Spleen (tissue), 11 donors: ENCODE data around the gene AMN. TPM values are rescaled to one million over a fixed set of nuclear protein-coding genes. Genes with fewer than 3 reads are reported as not detected.

Experiments used
- DNase-seq: peaks from one replicate; pipeline ENCODE4 v3.0.0-alpha.2; 2020
- H3K27ac ChIP-seq, 8 donors: fragments of 200-600 bp; sonication (generic) in 7 of 8; 1 replicate in 4 of 8; 2 replicates in 4 of 8; pipeline versions ENCODE4 v1.5.0 to v1.8.0; 2016 to 2021; ENCODE audit warnings: inconsistent platforms in 4 of 8, mild to moderate bottlenecking in 4 of 8, moderate library complexity in 1 of 8
- H3K27me3 ChIP-seq, 7 donors: fragments of 200-600 bp; sonication (generic) in 6 of 7; replicated peaks in 1 of 7; 1 replicate in 4 of 7; 2 replicates in 3 of 7; pipeline versions ENCODE4 v1.5.0 to v1.8.0; 2016 to 2021; ENCODE audit warnings: inconsistent platforms in 3 of 7, mild to moderate bottlenecking in 1 of 7
- H3K36me3 ChIP-seq, 6 donors: fragments of 200-600 bp; sonication (generic) in 5 of 6; 1 replicate in 4 of 6; 2 replicates in 2 of 6; pipeline versions ENCODE4 v1.5.0 to v1.8.0; 2016 to 2021; ENCODE audit warnings: inconsistent platforms in 2 of 6
- H3K4me1 ChIP-seq, 6 donors: fragments of 200-600 bp; sonication (generic) in 5 of 6; 1 replicate in 3 of 6; 2 replicates in 3 of 6; pipeline versions ENCODE4 v1.5.0 to v1.8.0; 2016 to 2021; ENCODE audit warnings: inconsistent platforms in 3 of 6
- H3K4me3 ChIP-seq, 8 donors: fragments of 200-600 bp; sonication (generic) in 7 of 8; 1 replicate in 4 of 8; 2 replicates in 4 of 8; pipeline versions ENCODE4 v1.5.0 to v1.8.0; 2016 to 2021; ENCODE audit warnings: inconsistent platforms in 4 of 8, mild to moderate bottlenecking in 4 of 8, moderate library complexity in 2 of 8
- H3K9me3 ChIP-seq, 8 donors: fragments of 200-600 bp; sonication (generic) in 7 of 8; 1 replicate in 4 of 8; 2 replicates in 4 of 8; pipeline versions ENCODE4 v1.5.0 to v1.8.0; 2016 to 2021; ENCODE audit warnings: inconsistent platforms in 4 of 8
- CTCF ChIP-seq, 11 experiments: fragments of 200-600 bp in 7 of 11; fragments of 450-650 bp in 4 of 11; sonication (generic) in 4 of 11; IDR thresholded peaks in 8 of 11; conservative IDR thresholded peaks in 3 of 11; 1 replicate in 7 of 11; 2 replicates in 4 of 11; pipeline versions ENCODE4 v1.4.0 to v1.8.0; 2016 to 2021; ENCODE audit warnings: antibody characterized with exemption in 11 of 11, inconsistent platforms in 4 of 11, mild to moderate bottlenecking in 1 of 11
- POLR2A ChIP-seq, 3 donors: fragments of 450-650 bp; IDR thresholded peaks; one replicate each; pipeline ENCODE4 v1.5.1; 2017; ENCODE audit warnings: antibody characterized with exemption in 3 of 3, mild to moderate bottlenecking in 1 of 3
- POLR2AphosphoS5 ChIP-seq, 3 donors: sonication (generic); formaldehyde crosslinking; IDR thresholded peaks; one replicate each; pipeline ENCODE4 v1.5.1; 2017; ENCODE audit warnings: antibody characterized with exemption in 3 of 3
- WGBS, 5 donors: extraction: QIAGEN DNeasy Blood & Tissue Kit in 3 of 5; methylation state at CpG; one replicate each; pipeline versions ENCODE4 v1.1.5 to v1.1.7; 2013 to 2018; 5-methylcytosine and 5-hydroxymethylcytosine counted together
- intact Hi-C: fragments of 100-400 bp; cut with DNase I; formaldehyde crosslinking; loops from one replicate; pipeline ENCODE4 v1.15.0; 2023; ENCODE audit warnings: low total_unique reads
- polyA plus RNA-seq, 3 donors: library from polyadenylated mRNA; stranded (reverse); fragments of 200-250 nt; gene quantifications; one replicate each; pipeline ENCODE4 v1.2.1, GENCODE V29; 2013
- total RNA-seq, 7 donors: library from RNA; depleted of rRNA in 3 of 7; stranded (reverse); fragments of >200 nt in 3 of 7; fragmentation: NEBNext Ultra II Directional in 4 of 7; extraction: Animal tissue kit (Norgen Biotek cat#: 25700) in 4 of 7; gene quantifications; one replicate each; pipeline versions ENCODE4 v1.1.0 to v1.2.1, GENCODE V29; 2016 to 2021
- donor health status: healthy with polysubstance abuse.
- donor health status: DM: no; HTN: no; CAD: no; lungs with moderate emphysema.
- donor health status: DM: no; HTN: no; CAD: no.
- donor health status: Bipolar disorder and iron deficiency.
- donor health status: healthy.
- donor health status: DM: no; HTN: no; CAD: no.
- donor health status: DM: yes; HTN: yes; CAD: no.

Gene AMN
- total and polyA plus RNA-seq, 10 donors = 0.65 to 3.0 (median 2.2) TPM

- Histone ChIP-seq H3K4me1 (peaks cover 8 to 69% (median 47%) of the 10 kb centered on the region in 6 donors), H3K36me3 (peaks cover 3 to 95% (median 64%) of the 10 kb centered on the region in 6 donors), H3K27me3 (no peaks in the 10 kb centered on the region), H3K27ac (peak overlapping the region; percentile 58 to 90 (median 79)), H3K4me3 (peak overlapping the region in 2 of 8 donors; percentile 1 to 18), H3K9me3 (no peaks in the 10 kb centered on the region)
- peak; percentile 20 to 72 (median 33) for TF ChIP-seq POLR2AphosphoS5 (IDR thresholded peaks at IDR 0.05)
- TF ChIP-seq CTCF (IDR thresholded peaks at IDR 0.05 in 8 of 11, conservative IDR thresholded peaks at IDR 0.05 in 3 of 11) = no peak
- 52 to 68% (median 65%) methylated on average over 36 to 39 of the region's 39 CpGs for WGBS, 5 donors
- DNase-seq = peak; percentile 83
- intact Hi-C loops = no loop called here
These were observed 21.6 kb upstream of the AMN start for GRCh38 chr14:102900631-102901571.

- H3K4me3 ChIP-seq = peak overlapping the region in 1 of 8 donors; percentile 18
- H3K4me1 ChIP-seq = peaks cover 8 to 69% (median 47%) of the 10 kb centered on the region in 6 donors
- peaks cover 3 to 96% (median 66%) of the 10 kb centered on the region in 6 donors for H3K36me3 ChIP-seq
- TF ChIP-seq CTCF (IDR thresholded peaks at IDR 0.05 in 8 of 11, conservative IDR thresholded peaks at IDR 0.05 in 3 of 11) (no peak), POLR2AphosphoS5 (IDR thresholded peaks at IDR 0.05) (peak in 2 of 3 donors; percentile 64 to 68)
- H3K27me3 ChIP-seq = no peaks in the 10 kb centered on the region
- no peaks in the 10 kb centered on the region for H3K9me3 ChIP-seq
- intact Hi-C loops = no loop called here
- DNase-seq = peak; percentile 91
- peak overlapping the region; percentile 58 to 90 (median 79) for H3K27ac ChIP-seq
- WGBS, 5 donors = 9 to 47% (median 34%) methylated on average over 4 of the region's 4 CpGs
These were observed 20.8 kb upstream of the AMN start for GRCh38 chr14:102901633-102902032.

- 55 to 87% (median 63%) methylated on average over 3 to 7 of the region's 7 CpGs for WGBS, 5 donors
- Histone ChIP-seq H3K4me3 (no peak overlapping the region), H3K27me3 (no peaks in the 10 kb centered on the region), H3K4me1 (peaks cover 8 to 71% (median 47%) of the 10 kb centered on the region in 6 donors), H3K27ac (peak overlapping the region in 6 of 8 donors; percentile 58 to 90 (median 83)), H3K36me3 (peaks cover 3 to 96% (median 68%) of the 10 kb centered on the region in 6 donors), H3K9me3 (no peaks in the 10 kb centered on the region)
- no peak for TF ChIP-seq POLR2A (IDR thresholded peaks at IDR 0.05)
- no peak for TF ChIP-seq CTCF (IDR thresholded peaks at IDR 0.05 in 8 of 11, conservative IDR thresholded peaks at IDR 0.05 in 3 of 11)
- no peak for TF ChIP-seq POLR2AphosphoS5 (IDR thresholded peaks at IDR 0.05)
- peak; percentile 80 for DNase-seq
- intact Hi-C loops = no loop called here
These were observed 20.4 kb upstream of the AMN start for GRCh38 chr14:102902086-102902485.
